ENCODE results near the gene PARP2.

Gene PARP2

GRCh38 chr14:20343092-20343861, at the start of gene PARP2:
PARP2 (plus strand) TSS chr14:20343635; CDS start chr14:20343642, 7 bp downstream.
- DNase-seq (ENCODE audit: low read depth in 1 of 2, low spot score in 1 of 2), result peak; percentile 74 to 99
- in situ Hi-C loops (cut with HindIII; ENCODE audit: low pct_unique_long_range_greater_than_20kb, low sequenced_read_pairs), result no loop called here

GRCh38 chr14:20294636-20295035, 48.8 kb upstream of the PARP2 start:
- in situ Hi-C loops (cut with HindIII; ENCODE audit: low pct_unique_long_range_greater_than_20kb, low sequenced_read_pairs), result no loop called here
- TF ChIP-seq JUND (IDR thresholded peaks at IDR 0.05; ENCODE audit: low read depth), result no peak
- DNase-seq (ENCODE audit: low read depth in 1 of 2, low spot score in 1 of 2), result no peak

More at GRCh38 chr14:20343092-20343861, at the start of gene PARP2:
- TF ChIP-seq JUND (IDR thresholded peaks at IDR 0.05; ENCODE audit: low read depth), result no peak

- in situ Hi-C loops (cut with HindIII; ENCODE audit: low pct_unique_long_range_greater_than_20kb, low sequenced_read_pairs), result no loop called here
- DNase-seq (ENCODE audit: low read depth in 1 of 2, low spot score in 1 of 2), result no peak
Measured at GRCh38 chr14:20295067-20295466, 48.4 kb upstream of the PARP2 start.

GRCh38 chr14:20302042-20302755, 41.2 kb upstream of the PARP2 start:
- no peak for TF ChIP-seq JUND (IDR thresholded peaks at IDR 0.05; ENCODE audit: low read depth)
- in situ Hi-C loops (cut with HindIII; ENCODE audit: low pct_unique_long_range_greater_than_20kb, low sequenced_read_pairs), result no loop called here
- no peak for DNase-seq (ENCODE audit: low read depth in 1 of 2, low spot score in 1 of 2)

More at GRCh38 chr14:20295067-20295466, 48.4 kb upstream of the PARP2 start:
- no peak for TF ChIP-seq JUND (IDR thresholded peaks at IDR 0.05; ENCODE audit: low read depth)

- in situ Hi-C loops (cut with HindIII; ENCODE audit: low pct_unique_long_range_greater_than_20kb, low sequenced_read_pairs), result no loop called here
- DNase-seq (ENCODE audit: low read depth in 1 of 2, low spot score in 1 of 2), result peak; percentile 42 to 88
- no peak for TF ChIP-seq JUND (IDR thresholded peaks at IDR 0.05; ENCODE audit: low read depth)
Measured at GRCh38 chr14:20305265-20306078, 38.0 kb upstream of the PARP2 start, which contains the start of gene TTC5. TTC5 (minus strand) TSS chr14:20305951; CDS start chr14:20305937, 14 bp downstream.

- no peak for TF ChIP-seq JUND (IDR thresholded peaks at IDR 0.05; ENCODE audit: low read depth)
- DNase-seq (ENCODE audit: low read depth in 1 of 2, low spot score in 1 of 2), result no peak
- in situ Hi-C loops (cut with HindIII; ENCODE audit: low pct_unique_long_range_greater_than_20kb, low sequenced_read_pairs), result no loop called here
Measured at GRCh38 chr14:20306079-20306423, 37.4 kb upstream of the PARP2 start.

- no peak for DNase-seq (ENCODE audit: low read depth in 1 of 2, low spot score in 1 of 2)
- in situ Hi-C loops (cut with HindIII; ENCODE audit: low pct_unique_long_range_greater_than_20kb, low sequenced_read_pairs), result no loop called here
- TF ChIP-seq JUND (IDR thresholded peaks at IDR 0.05; ENCODE audit: low read depth), result no peak
Measured at GRCh38 chr14:20314026-20314425, 29.4 kb upstream of the PARP2 start.

- DNase-seq (ENCODE audit: low read depth in 1 of 2, low spot score in 1 of 2), result no peak
- TF ChIP-seq JUND (IDR thresholded peaks at IDR 0.05; ENCODE audit: low read depth), result no peak
- in situ Hi-C loops (cut with HindIII; ENCODE audit: low pct_unique_long_range_greater_than_20kb, low sequenced_read_pairs), result no loop called here
Measured at GRCh38 chr14:20317720-20318119, 25.7 kb upstream of the PARP2 start.

- TF ChIP-seq JUND (IDR thresholded peaks at IDR 0.05; ENCODE audit: low read depth), result no peak
- DNase-seq (ENCODE audit: low read depth in 1 of 2, low spot score in 1 of 2), result peak; percentile 25 to 56
- in situ Hi-C loops (cut with HindIII; ENCODE audit: low pct_unique_long_range_greater_than_20kb, low sequenced_read_pairs), result no loop called here
Measured at GRCh38 chr14:20327005-20327869, 16.2 kb upstream of the PARP2 start.

- TF ChIP-seq JUND (IDR thresholded peaks at IDR 0.05; ENCODE audit: low read depth), result no peak
- in situ Hi-C loops (cut with HindIII; ENCODE audit: low pct_unique_long_range_greater_than_20kb, low sequenced_read_pairs), result no loop called here
- no peak for DNase-seq (ENCODE audit: low read depth in 1 of 2, low spot score in 1 of 2)
Measured at GRCh38 chr14:20328705-20329104, 14.7 kb upstream of the PARP2 start.

GRCh38 chr14:20329355-20329754, 14.1 kb upstream of the PARP2 start:
- in situ Hi-C loops (cut with HindIII; ENCODE audit: low pct_unique_long_range_greater_than_20kb, low sequenced_read_pairs), result no loop called here
- DNase-seq (ENCODE audit: low read depth in 1 of 2, low spot score in 1 of 2), result no peak
- TF ChIP-seq JUND (IDR thresholded peaks at IDR 0.05; ENCODE audit: low read depth), result no peak
